ENCODE measurements around the gene PLRG1.

PLRG1 gene

DNA sequence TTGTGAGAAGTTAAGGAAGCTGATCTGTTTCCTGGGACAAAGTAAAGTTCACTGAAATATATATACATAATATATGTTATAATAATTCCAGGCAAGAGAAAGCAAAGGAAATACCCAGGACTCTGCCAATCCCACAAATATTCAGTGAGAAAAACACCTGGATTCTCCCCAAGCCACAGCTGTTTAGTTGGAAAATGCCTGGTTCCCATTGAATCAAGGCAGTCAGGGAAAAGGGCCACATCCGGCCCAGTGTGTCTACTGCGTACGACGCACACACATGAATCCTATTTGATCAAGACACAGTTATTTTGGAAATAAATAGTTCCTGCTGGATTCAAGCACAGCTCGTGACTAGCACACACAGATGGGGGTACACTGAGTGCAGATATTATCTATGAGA, 52.3 kb downstream of the PLRG1 start:
- H3K4me3 ChIP-seq (IDR thresholded peaks at IDR 0.05; ENCODE audit: insufficient read depth, low read depth, low read length) = no peak overlapping the region
- H3K36me3 ChIP-seq (ENCODE audit: insufficient read depth) = no peaks in the 10 kb centered on the region
- H3K4me2 ChIP-seq = no peak overlapping the region
- TF ChIP-seq, protein P1, sequence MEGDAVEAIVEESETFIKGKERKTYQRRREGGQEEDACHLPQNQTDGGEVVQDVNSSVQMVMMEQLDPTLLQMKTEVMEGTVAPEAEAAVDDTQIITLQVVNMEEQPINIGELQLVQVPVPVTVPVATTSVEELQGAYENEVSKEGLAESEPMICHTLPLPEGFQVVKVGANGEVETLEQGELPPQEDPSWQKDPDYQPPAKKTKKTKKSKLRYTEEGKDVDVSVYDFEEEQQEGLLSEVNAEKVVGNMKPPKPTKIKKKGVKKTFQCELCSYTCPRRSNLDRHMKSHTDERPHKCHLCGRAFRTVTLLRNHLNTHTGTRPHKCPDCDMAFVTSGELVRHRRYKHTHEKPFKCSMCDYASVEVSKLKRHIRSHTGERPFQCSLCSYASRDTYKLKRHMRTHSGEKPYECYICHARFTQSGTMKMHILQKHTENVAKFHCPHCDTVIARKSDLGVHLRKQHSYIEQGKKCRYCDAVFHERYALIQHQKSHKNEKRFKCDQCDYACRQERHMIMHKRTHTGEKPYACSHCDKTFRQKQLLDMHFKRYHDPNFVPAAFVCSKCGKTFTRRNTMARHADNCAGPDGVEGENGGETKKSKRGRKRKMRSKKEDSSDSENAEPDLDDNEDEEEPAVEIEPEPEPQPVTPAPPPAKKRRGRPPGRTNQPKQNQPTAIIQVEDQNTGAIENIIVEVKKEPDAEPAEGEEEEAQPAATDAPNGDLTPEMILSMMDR (conservative IDR thresholded peaks at IDR 0.05; ENCODE audit: low read depth, low read length) = no peak
- H3K4me1 ChIP-seq (ENCODE audit: low read depth, poor library complexity, severe bottlenecking) = no peaks in the 10 kb centered on the region
- no peaks in the 10 kb centered on the region for H4K20me1 ChIP-seq (ENCODE audit: insufficient read depth)
- no peaks in the 10 kb centered on the region for H3K79me2 ChIP-seq (ENCODE audit: insufficient read depth, low read depth)
- no peak overlapping the region for H2AFZ ChIP-seq (ENCODE audit: low read depth)
- H3K27me3 ChIP-seq (ENCODE audit: insufficient read depth, low read depth) = no peaks in the 10 kb centered on the region
- no peak overlapping the region for H3K27ac ChIP-seq
- H3K9ac ChIP-seq = no peak overlapping the region

DNA sequence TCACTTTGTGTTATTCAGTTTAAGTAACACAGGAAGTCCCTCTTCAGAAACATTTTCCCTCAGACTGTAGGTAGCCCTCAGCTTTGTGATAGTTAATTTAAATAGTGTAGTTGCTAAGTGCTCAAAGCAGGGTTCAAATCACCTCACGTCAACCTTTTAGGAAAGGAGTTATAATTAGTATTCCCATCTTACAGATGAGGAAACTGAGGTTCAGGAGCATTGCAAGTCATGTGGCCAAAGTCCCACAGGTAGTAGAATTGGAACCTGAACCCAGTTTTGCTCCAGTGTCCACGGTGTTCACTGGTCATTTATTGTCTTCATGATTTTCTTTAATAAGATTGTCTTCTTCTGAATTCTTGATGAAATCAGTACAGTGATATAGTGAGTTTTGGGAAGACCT, 54.3 kb downstream of the PLRG1 start:
- Histone ChIP-seq H3K4me3 (IDR thresholded peaks at IDR 0.05; ENCODE audit: insufficient read depth, low read depth, low read length) (no peak overlapping the region), H3K27me3 (ENCODE audit: insufficient read depth, low read depth) (no peaks in the 10 kb centered on the region), H3K36me3 (ENCODE audit: insufficient read depth) (no peaks in the 10 kb centered on the region), H3K4me2 (no peak overlapping the region), H3K9ac (no peak overlapping the region), H3K79me2 (ENCODE audit: insufficient read depth, low read depth) (no peaks in the 10 kb centered on the region), H4K20me1 (ENCODE audit: insufficient read depth) (no peaks in the 10 kb centered on the region), H2AFZ (ENCODE audit: low read depth) (no peak overlapping the region), H3K4me1 (ENCODE audit: low read depth, poor library complexity, severe bottlenecking) (no peaks in the 10 kb centered on the region), H3K27ac (no peak overlapping the region)
- TF ChIP-seq, protein P1 (conservative IDR thresholded peaks at IDR 0.05; ENCODE audit: low read depth, low read length) = no peak

DNA sequence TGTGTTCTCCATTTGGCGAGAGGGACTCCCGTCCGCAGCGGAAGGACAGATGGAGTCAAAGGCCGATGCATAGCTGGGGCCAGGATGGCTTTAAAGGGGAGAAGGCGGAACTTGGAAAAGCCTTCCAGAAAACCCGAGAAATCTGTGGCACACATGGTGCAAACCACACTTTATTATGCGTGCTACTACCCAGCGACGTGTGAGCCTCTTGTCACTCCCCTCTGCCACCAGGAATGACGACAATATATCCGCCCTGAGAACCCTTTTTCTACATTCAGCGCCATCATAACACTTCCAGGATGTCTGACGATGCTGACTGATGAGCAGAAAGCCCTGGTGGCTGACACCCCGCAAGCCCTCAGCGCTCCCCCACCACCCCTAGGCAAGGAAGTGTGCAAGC, 57.9 kb downstream of the PLRG1 start:
- TF ChIP-seq, protein P1 (conservative IDR thresholded peaks at IDR 0.05; ENCODE audit: low read depth, low read length) = no peak
- H3K4me3 ChIP-seq (IDR thresholded peaks at IDR 0.05; ENCODE audit: insufficient read depth, low read depth, low read length) = no peak overlapping the region

DNA sequence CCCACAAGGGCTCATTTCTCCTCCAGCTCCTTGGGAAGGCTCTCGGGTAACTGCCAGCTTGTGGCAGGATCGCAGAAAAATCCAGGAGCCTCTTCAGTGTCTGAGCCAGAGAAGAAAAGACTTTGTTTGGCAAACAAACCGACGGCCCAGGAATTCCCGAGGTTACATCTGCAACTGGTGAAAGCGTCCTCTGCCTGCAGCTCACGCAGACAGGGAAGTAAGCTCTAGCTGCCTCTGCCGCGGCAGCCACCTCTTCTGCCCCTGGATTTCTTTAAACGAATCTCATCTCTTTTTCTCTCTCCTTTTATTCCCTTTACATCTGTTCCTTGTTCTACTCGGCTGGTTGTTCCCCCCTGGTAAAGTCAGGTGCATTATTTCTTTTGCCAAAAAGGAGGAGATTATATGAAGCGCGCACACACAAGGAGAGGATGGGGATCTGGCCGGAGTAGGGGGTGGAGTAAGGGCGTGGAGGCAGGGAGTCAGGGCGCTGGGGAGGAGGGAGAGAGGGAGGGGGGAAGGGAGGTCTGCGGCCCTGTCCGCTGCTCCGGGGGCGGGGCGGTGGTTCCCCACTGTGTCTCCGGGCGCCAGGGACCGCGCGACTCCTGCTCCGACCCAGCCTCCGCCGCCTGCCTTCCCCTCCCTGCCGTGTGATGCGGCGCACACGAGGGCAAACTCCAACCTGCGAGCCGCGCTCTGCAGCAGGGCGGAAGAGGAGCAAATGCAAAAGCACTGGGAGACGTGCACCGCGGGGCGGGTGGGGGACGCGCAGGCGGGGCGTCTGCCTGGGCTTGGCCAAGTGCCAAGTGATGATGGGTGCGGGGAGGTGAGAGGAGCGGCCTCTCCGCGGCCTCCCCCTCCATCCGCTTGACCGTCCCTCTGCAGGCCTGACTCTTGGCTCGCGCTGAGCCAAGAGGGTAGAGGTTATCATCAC, 58.6 kb downstream of the PLRG1 start, which contains the start of gene DCHS2:
Gene DCHS2 (minus strand): TSS at position 459 of the 931 bp plus-strand sequence. CDS start 444 bp downstream, at position 15.
- Histone ChIP-seq H3K4me1 (ENCODE audit: low read depth, poor library complexity, severe bottlenecking) (no peaks in the 10 kb centered on the region), H3K4me3 (IDR thresholded peaks at IDR 0.05; ENCODE audit: insufficient read depth, low read depth, low read length) (no peak within 1 kb of the TSS), H4K20me1 (ENCODE audit: insufficient read depth) (no peaks in the 10 kb centered on the region), H3K27ac (no peak within 1 kb of the TSS), H3K4me2 (peak within 1 kb of the TSS; percentile 29), H3K79me2 (ENCODE audit: insufficient read depth, low read depth) (no peaks in the 10 kb centered on the region), H3K27me3 (ENCODE audit: insufficient read depth, low read depth) (no peaks in the 10 kb centered on the region), H3K9ac (no peak within 1 kb of the TSS), H2AFZ (ENCODE audit: low read depth) (peak within 1 kb of the TSS; percentile 74; the same call in 1 of the 2 replicates), H3K36me3 (ENCODE audit: insufficient read depth) (no peaks in the 10 kb centered on the region)
- TF ChIP-seq, protein P1 (conservative IDR thresholded peaks at IDR 0.05; ENCODE audit: low read depth, low read length) = no peak

More for the DNA sequence above, 57.9 kb downstream of the PLRG1 start:
- Histone ChIP-seq H3K4me2 (no peak overlapping the region), H4K20me1 (ENCODE audit: insufficient read depth) (no peaks in the 10 kb centered on the region), H2AFZ (ENCODE audit: low read depth) (no peak overlapping the region), H3K9ac (no peak overlapping the region), H3K36me3 (ENCODE audit: insufficient read depth) (no peaks in the 10 kb centered on the region), H3K27ac (no peak overlapping the region), H3K79me2 (ENCODE audit: insufficient read depth, low read depth) (no peaks in the 10 kb centered on the region), H3K27me3 (ENCODE audit: insufficient read depth, low read depth) (no peaks in the 10 kb centered on the region), H3K4me1 (ENCODE audit: low read depth, poor library complexity, severe bottlenecking) (no peaks in the 10 kb centered on the region)
